Testis (tissue), 3 donors: ENCODE results near the gene PCCA. TPM values are rescaled to one million over a fixed set of nuclear protein-coding genes. Genes with fewer than 3 reads are reported as not detected.

Experiments
- DNase-seq: peaks from one replicate; pipeline ENCODE4 v3.0.0-alpha.2; 2019
- H3K27ac ChIP-seq, 2 donors: fragments of 200-600 bp; sonication (generic); one replicate each; pipeline ENCODE4 v1.5.1; 2019
- H3K27me3 ChIP-seq: fragments of 200-600 bp; sonication (generic); one replicate; pipeline ENCODE4 v1.5.1; 2019
- H3K36me3 ChIP-seq: fragments of 200-600 bp; sonication (generic); one replicate; pipeline ENCODE4 v1.5.1; 2017; ENCODE audit warnings: low read depth; ENCODE audit errors: missing control alignments
- H3K4me1 ChIP-seq: fragments of 200-600 bp; sonication (generic); one replicate; pipeline ENCODE4 v1.5.1; 2019
- H3K4me3 ChIP-seq, 2 donors: fragments of 200-600 bp; sonication (generic); one replicate each; pipeline ENCODE4 v1.5.1; 2017 to 2019
- H3K9me3 ChIP-seq: fragments of 200-600 bp; sonication (generic); one replicate; pipeline ENCODE4 v1.5.1; 2017
- POLR2A ChIP-seq: fragments of 450-650 bp; IDR thresholded peaks from one replicate; pipeline ENCODE4 v1.6.1; 2017; ENCODE audit warnings: antibody characterized with exemption, mild to moderate bottlenecking, moderate library complexity
- WGBS, 2 donors: methylation state at CpG; one replicate each; pipeline ENCODE4 v1.1.5; 2018; 5-methylcytosine and 5-hydroxymethylcytosine counted together
- intact Hi-C: fragments of 100-400 bp; cut with DNase I; formaldehyde crosslinking; loops from one replicate; pipeline ENCODE4 v1.15.1; 2023; ENCODE audit warnings: low total_unique reads
- polyA plus RNA-seq: library from polyadenylated mRNA; stranded (reverse); fragments of 350-450 nt; fragmentation: Illumina TruSeq; extraction: RNeasy Lipid Tissue Mini Kit (QIAGEN cat#74804); gene quantifications from one replicate; pipeline ENCODE4 v1.2.3, GENCODE V29; 2014; ENCODE audit warnings: low read depth, low replicate concordance; ENCODE audit not compliant: insufficient read depth
- total RNA-seq, 2 donors: library from RNA; depleted of rRNA; stranded (reverse); fragments of >200 nt; gene quantifications; one replicate each; pipeline ENCODE4 v1.2.3, GENCODE V29; 2016
- TF ChIP-seq, protein P1 (sequence below), 3 experiments: fragments of 450-650 bp in 2 of 3; fragments of 200-600 bp in 1 of 3; sonication (generic) in 1 of 3; IDR thresholded peaks; one replicate each; pipeline ENCODE4 v1.5.1; 2016 to 2019; ENCODE audit warnings: antibody characterized with exemption in 3 of 3, mild to moderate bottlenecking in 2 of 3, moderate library complexity in 1 of 3

PCCA gene
- total and polyA plus RNA-seq, 3 donors from 2014 or later: 17.9 to 56.2 (median 39.2) TPM

DNA sequence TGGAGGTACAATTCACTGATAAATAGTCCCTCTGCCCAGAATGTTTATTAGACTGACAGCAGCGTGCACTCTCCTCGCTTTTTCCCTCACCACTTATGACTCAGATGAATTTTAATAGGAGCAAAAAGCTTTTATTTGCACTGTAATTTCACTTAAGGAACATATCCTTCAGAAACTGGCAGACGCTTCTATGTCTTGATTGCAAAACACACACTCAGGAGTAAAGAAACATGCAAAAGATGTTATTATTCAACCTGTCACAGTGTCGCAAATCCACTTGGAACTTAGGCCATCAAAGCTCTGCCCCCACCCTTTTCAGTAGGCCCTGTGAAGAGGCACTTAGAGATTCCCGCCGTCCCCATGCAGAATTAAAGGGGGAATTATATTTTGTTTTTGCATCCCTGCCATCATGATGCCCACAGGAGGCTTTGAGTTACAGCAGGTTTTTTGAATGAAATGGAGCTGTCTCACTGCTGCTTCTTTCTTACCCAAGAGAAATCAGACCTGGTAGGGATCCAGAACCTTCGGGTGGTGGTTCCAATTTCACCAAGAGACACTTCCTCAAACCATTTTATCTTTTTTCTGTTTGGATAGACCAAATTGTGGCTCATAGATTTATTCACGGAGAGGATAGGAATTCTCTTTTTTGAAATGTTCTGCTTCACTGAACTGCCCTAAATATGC, 425.2 kb downstream of the PCCA start:
- H3K4me1 ChIP-seq: no peaks in the 10 kb centered on the region
- no peaks in the 10 kb centered on the region for H3K36me3 ChIP-seq
- 60 to 69% methylated on average over 8 of the region's 8 CpGs for WGBS, 2 donors
- no peaks in the 10 kb centered on the region for H3K9me3 ChIP-seq
- no peak for TF ChIP-seq POLR2A
- TF ChIP-seq, protein P1, sequence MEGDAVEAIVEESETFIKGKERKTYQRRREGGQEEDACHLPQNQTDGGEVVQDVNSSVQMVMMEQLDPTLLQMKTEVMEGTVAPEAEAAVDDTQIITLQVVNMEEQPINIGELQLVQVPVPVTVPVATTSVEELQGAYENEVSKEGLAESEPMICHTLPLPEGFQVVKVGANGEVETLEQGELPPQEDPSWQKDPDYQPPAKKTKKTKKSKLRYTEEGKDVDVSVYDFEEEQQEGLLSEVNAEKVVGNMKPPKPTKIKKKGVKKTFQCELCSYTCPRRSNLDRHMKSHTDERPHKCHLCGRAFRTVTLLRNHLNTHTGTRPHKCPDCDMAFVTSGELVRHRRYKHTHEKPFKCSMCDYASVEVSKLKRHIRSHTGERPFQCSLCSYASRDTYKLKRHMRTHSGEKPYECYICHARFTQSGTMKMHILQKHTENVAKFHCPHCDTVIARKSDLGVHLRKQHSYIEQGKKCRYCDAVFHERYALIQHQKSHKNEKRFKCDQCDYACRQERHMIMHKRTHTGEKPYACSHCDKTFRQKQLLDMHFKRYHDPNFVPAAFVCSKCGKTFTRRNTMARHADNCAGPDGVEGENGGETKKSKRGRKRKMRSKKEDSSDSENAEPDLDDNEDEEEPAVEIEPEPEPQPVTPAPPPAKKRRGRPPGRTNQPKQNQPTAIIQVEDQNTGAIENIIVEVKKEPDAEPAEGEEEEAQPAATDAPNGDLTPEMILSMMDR (IDR thresholded peaks at IDR 0.05): no peak
- no peak overlapping the region for H3K27ac ChIP-seq
- DNase-seq: no peak
- intact Hi-C loops: loop anchor here (10.0 kb wide), 2 partner anchors 599 to 859 kb away; no protein-coding TSS in a partner anchor
- no peak overlapping the region for H3K4me3 ChIP-seq
- H3K27me3 ChIP-seq: no peaks in the 10 kb centered on the region

DNA sequence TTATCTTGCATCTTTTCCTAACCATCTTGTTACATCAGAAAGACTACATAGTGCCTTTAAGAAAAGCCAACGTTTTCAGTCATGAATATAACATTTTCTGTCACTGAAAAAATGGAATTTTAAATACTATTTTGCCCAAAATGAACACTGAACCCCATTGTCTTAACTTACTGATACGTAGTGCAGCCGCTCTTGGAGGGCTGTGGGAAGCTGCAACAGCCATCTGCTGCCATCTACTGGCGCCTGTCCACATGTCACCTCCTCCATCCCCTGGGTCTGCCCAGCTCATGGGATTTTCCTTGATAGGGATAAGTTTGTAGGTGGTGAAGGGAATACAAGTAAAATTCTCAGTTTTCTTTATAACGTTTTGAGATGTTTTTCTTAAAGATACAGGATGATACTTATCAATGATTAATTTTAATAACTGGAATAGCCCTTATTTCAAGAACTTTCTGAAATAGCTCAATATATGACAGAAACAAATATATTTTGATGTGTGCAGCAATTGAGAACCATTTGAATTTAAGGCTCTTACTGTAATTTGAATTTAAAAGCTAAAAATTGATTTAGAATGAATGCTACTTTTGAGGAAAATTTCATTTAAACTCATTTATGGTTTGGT, 426.0 kb downstream of the PCCA start:
- Histone ChIP-seq H3K4me1 (no peaks in the 10 kb centered on the region), H3K27ac (no peak overlapping the region), H3K36me3 (no peaks in the 10 kb centered on the region), H3K27me3 (no peaks in the 10 kb centered on the region), H3K4me3 (no peak overlapping the region), H3K9me3 (no peaks in the 10 kb centered on the region)
- DNase-seq: peak; percentile 90
- intact Hi-C loops: loop anchor here (10.0 kb wide), 2 partner anchors 600 to 860 kb away; no protein-coding TSS in a partner anchor
- WGBS, 2 donors: 16 to 24% methylated on average over 5 of the region's 5 CpGs
- TF ChIP-seq, protein P1 (IDR thresholded peaks at IDR 0.05): peak; percentile 56 to 74 (median 63)
- no peak for TF ChIP-seq POLR2A

DNA sequence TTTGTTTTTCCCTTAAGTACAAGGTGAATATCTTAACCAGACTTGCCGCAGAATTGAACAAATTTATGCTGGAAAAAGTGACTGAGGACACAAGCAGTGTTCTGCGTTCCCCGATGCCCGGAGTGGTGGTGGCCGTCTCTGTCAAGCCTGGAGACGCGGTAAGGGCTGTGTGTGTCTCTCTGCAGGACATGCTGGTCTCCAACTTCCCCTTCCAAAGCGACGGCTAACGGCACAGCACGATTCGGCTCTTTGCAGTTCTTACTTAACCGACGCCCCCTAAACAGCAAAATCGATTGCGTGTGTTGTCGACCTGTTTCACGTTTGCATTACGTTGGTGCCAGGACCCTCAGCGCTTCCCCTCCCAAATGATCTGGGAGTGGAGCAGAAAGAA, 426.5 kb downstream of the PCCA start:
- no peaks in the 10 kb centered on the region for H3K27me3 ChIP-seq
- intact Hi-C loops: loop anchor here (10.0 kb wide), 2 partner anchors 601 to 861 kb away; no protein-coding TSS in a partner anchor
- WGBS, 2 donors: 67 to 76% methylated on average over 20 of the region's 20 CpGs
- H3K27ac ChIP-seq: no peak overlapping the region
- TF ChIP-seq POLR2A: no peak
- no peak for DNase-seq
- H3K4me1 ChIP-seq: no peaks in the 10 kb centered on the region
- H3K36me3 ChIP-seq: no peaks in the 10 kb centered on the region
- no peaks in the 10 kb centered on the region for H3K9me3 ChIP-seq
- H3K4me3 ChIP-seq: no peak overlapping the region

DNA sequence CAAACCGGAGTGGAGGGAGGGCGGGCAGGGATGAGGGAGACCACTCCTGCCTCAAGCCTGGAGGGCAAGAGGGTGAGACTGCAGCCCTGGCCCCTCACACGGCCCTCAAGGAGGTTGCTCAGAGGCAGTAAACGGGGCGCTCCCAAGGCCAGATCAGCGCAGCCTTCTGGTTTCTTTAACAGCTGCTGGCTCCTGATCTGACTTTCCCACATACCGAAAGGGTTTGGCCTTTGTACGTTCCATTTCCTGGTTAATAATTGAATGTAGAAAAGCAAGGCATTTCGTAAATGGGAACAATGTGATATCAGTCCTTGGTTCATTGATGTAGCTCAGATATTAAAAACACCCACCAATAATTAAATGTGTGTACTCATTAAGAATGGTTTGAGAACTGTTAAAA, 428.2 kb downstream of the PCCA start:
- WGBS, 2 donors: 83 to 85% methylated on average over 5 to 9 of the region's 9 CpGs
- H3K27ac ChIP-seq: no peak overlapping the region
- no peak for DNase-seq
- intact Hi-C loops: loop anchor here (10.0 kb wide), 2 partner anchors 602 to 862 kb away; no protein-coding TSS in a partner anchor
- no peaks in the 10 kb centered on the region for H3K36me3 ChIP-seq
- no peaks in the 10 kb centered on the region for H3K4me1 ChIP-seq
- no peaks in the 10 kb centered on the region for H3K9me3 ChIP-seq
- no peaks in the 10 kb centered on the region for H3K27me3 ChIP-seq
- H3K4me3 ChIP-seq: no peak overlapping the region
- TF ChIP-seq POLR2A: no peak
- TF ChIP-seq, protein P1 (IDR thresholded peaks at IDR 0.05): no peak

DNA sequence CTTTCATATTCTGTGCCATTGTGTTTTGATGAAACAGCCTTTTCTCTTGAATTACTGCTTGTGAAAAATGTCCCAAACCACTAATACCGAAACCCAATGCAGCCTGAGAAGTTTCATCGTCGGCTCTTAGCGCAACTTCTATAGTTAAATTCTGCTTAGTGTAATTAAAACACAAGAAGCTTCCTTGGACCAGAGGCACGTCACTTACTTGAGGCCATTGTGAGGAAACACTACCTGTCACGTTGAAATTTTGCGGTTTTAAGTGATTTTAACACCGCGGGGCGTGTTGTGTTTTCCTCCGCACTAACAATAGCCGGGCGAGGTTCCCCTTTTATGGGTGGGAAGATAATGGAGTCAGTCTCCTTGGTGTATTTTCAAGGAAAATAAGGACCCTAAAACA, 428.8 kb downstream of the PCCA start:
- Histone ChIP-seq H3K4me3 (no peak overlapping the region), H3K36me3 (no peaks in the 10 kb centered on the region), H3K4me1 (no peaks in the 10 kb centered on the region), H3K9me3 (no peaks in the 10 kb centered on the region), H3K27ac (no peak overlapping the region), H3K27me3 (no peaks in the 10 kb centered on the region)
- intact Hi-C loops: loop anchor here (10.0 kb wide), 2 partner anchors 603 to 863 kb away; no protein-coding TSS in a partner anchor
- no peak for DNase-seq
- 88 to 90% methylated on average over 13 of the region's 13 CpGs for WGBS, 2 donors
- TF ChIP-seq, protein P1 (IDR thresholded peaks at IDR 0.05): no peak
- TF ChIP-seq POLR2A: no peak
